GM12878 (cell line): Measurements from ENCODE around the gene TUBA4B. TPM values are rescaled to one million over a fixed set of nuclear protein-coding genes. Genes with fewer than 3 reads are reported as not detected.

Experiments used
- ATAC-seq: fragments of 200-7000 bp; cut with Tn5 transposase; 3 replicates; pipeline ENCODE4 v1.9.1; 2020; ENCODE audit warnings: mild to moderate bottlenecking, moderate library complexity
- BruUV-seq: library from RNA; stranded (reverse); fragments of 400-500 nt; replicated peaks from 2 replicates; lab custom pipeline; 2021; lab: Mats Ljungman, UMichigan
- CTCF ChIA-PET: fragments of 300-600 bp; sonication (Branson Sonifier 250); formaldehyde crosslinking; extraction: SDS; loops from one replicate; lab custom pipeline; 2021; ENCODE audit warnings: inconsistent platforms; lab: Yijun Ruan, JAX
- POLR2A ChIA-PET: fragments of 350-600 bp; formaldehyde crosslinking; extraction: SDS; loops from one replicate; lab custom pipeline; 2021; ENCODE audit warnings: inconsistent platforms; lab: Charles Lee
- RAD21 ChIA-PET: fragments of 300-600 bp; sonication (Branson Sonifier 250); formaldehyde crosslinking; loops from one replicate; lab custom pipeline; 2023; ENCODE audit warnings: antibody characterized with exemption; ENCODE audit not compliant: unreplicated experiment; lab: Charles Lee
- SMC1A ChIA-PET: fragments of 300-600 bp; sonication (Branson Sonifier 250); formaldehyde crosslinking; loops from one replicate; lab custom pipeline; 2023; ENCODE audit not compliant: unreplicated experiment, uncharacterized antibody; lab: Charles Lee
- DNase-seq: peaks from one replicate; pipeline ENCODE4 v3.0.0-alpha.2; 2011; ENCODE audit warnings: low read depth, low spot score
- FAIRE-seq: peaks from 3 replicates; lab custom pipeline; 2011; peaks lifted over from hg19 to GRCh38; lab: Jason Lieb, UNC
- H2AFZ ChIP-seq: 2 replicates; pipeline ENCODE4 v1.6.0; 2011; ENCODE audit warnings: low read depth, low read length, control low read depth; ENCODE audit not compliant: control insufficient read depth
- H3K27ac ChIP-seq: 2 replicates; pipeline ENCODE4 v1.5.1; 2011; ENCODE audit warnings: control low read depth; ENCODE audit not compliant: control insufficient read depth, insufficient read depth
- H3K27me3 ChIP-seq, 2 experiments: replicated peaks in 1 of 2; 2 replicates each; pipeline versions ENCODE4 v1.6.0 to v1.6.1; 2011; ENCODE audit warnings: low read length in 1 of 2; ENCODE audit not compliant: control insufficient read depth in 2 of 2, insufficient read depth in 2 of 2
- H3K36me3 ChIP-seq, 2 experiments: 2 replicates each; pipeline ENCODE4 v1.5.1; 2011; ENCODE audit warnings: low read length in 1 of 2; ENCODE audit not compliant: control insufficient read depth in 2 of 2, insufficient read depth in 2 of 2
- H3K4me1 ChIP-seq: 2 replicates; pipeline ENCODE4 v1.6.1; 2011; ENCODE audit warnings: mild to moderate bottlenecking, low read length, moderate library complexity, mixed read lengths; ENCODE audit not compliant: control insufficient read depth, insufficient read depth
- H3K4me2 ChIP-seq: 2 replicates; pipeline ENCODE4 v1.6.0; 2011; ENCODE audit warnings: control low read depth; ENCODE audit not compliant: control insufficient read depth, insufficient read depth
- H3K4me3 ChIP-seq: fragments of 200-600 bp; sonication (generic); 2 replicates; pipeline ENCODE4 v1.5.1; 2016
- H3K79me2 ChIP-seq: 2 replicates; pipeline ENCODE4 v1.6.0; 2011; ENCODE audit warnings: low read length; ENCODE audit not compliant: control insufficient read depth, insufficient read depth
- H3K9ac ChIP-seq: 2 replicates; pipeline ENCODE4 v1.8.0; 2011; ENCODE audit warnings: low read length, control low read depth, mixed read lengths; ENCODE audit not compliant: control insufficient read depth, insufficient read depth
- H3K9me3 ChIP-seq: replicated peaks from 3 replicates; pipeline ENCODE4 v1.5.1; 2011; ENCODE audit warnings: mild to moderate bottlenecking, low read length; ENCODE audit not compliant: control insufficient read depth, insufficient read depth
- H4K20me1 ChIP-seq: 2 replicates; pipeline ENCODE4 v1.6.0; 2011; ENCODE audit not compliant: control insufficient read depth, insufficient read depth
- BACH1 ChIP-seq: fragments of 450-650 bp; IDR thresholded peaks from 2 replicates; pipeline ENCODE4 v1.6.1; 2017; ENCODE audit warnings: mild to moderate bottlenecking, borderline replicate concordance
- CBFB ChIP-seq: IDR thresholded peaks from 2 replicates; pipeline ENCODE4 v1.6.1; 2016; ENCODE audit warnings: antibody characterized with exemption, low read depth
- CBX3 ChIP-seq: fragments of 200-600 bp; sonication (generic); IDR thresholded peaks from 2 replicates; pipeline ENCODE4 v1.6.1; 2016; ENCODE audit warnings: low read depth, borderline replicate concordance
- FOXM1 ChIP-seq: IDR thresholded peaks from 2 replicates; pipeline ENCODE4 v1.6.1; 2012; ENCODE audit warnings: low read depth, mild to moderate bottlenecking, inconsistent platforms, low read length, moderate library complexity
- GABPA ChIP-seq: IDR thresholded peaks from 2 replicates; pipeline ENCODE4 v1.6.1; 2014; ENCODE audit warnings: antibody characterized with exemption, low read depth, mild to moderate bottlenecking, inconsistent platforms
- GATAD2B ChIP-seq: fragments of 450-650 bp; conservative IDR thresholded peaks from 2 replicates; pipeline ENCODE4 v1.6.1; 2017; ENCODE audit warnings: low read depth, mild to moderate bottlenecking, moderate library complexity
- MEF2B ChIP-seq: fragments of 450-650 bp; IDR thresholded peaks from 2 replicates; pipeline ENCODE4 v1.6.1; 2018; ENCODE audit warnings: mild to moderate bottlenecking, moderate library complexity; ENCODE audit not compliant: partially characterized antibody, poor library complexity, severe bottlenecking
- NRF1 ChIP-seq: conservative IDR thresholded peaks from 2 replicates; pipeline ENCODE4 v1.6.1; 2011; ENCODE audit warnings: mild to moderate bottlenecking, low read depth, low read length, improper control_type of control experiment
- RAD21 ChIP-seq: IDR thresholded peaks from 2 replicates; pipeline ENCODE4 v1.6.1; 2011; ENCODE audit warnings: mild to moderate bottlenecking, low read depth, low read length, moderate library complexity; ENCODE audit not compliant: insufficient read depth
- RBBP5 ChIP-seq: fragments of 200-600 bp; sonication (generic); conservative IDR thresholded peaks from 2 replicates; pipeline ENCODE4 v1.6.1; 2016
- STAT1 ChIP-seq: fragments of 450-650 bp; conservative IDR thresholded peaks from 2 replicates; pipeline ENCODE4 v1.6.1; 2014; ENCODE audit warnings: antibody characterized with exemption, mild to moderate bottlenecking
- STAT3 ChIP-seq: IDR thresholded peaks from 2 replicates; pipeline ENCODE4 v1.6.1; 2011; ENCODE audit warnings: low read depth, low read length, improper control_type of control experiment
- TCF3 ChIP-seq: IDR thresholded peaks from 2 replicates; pipeline ENCODE4 v1.6.1; 2012; ENCODE audit warnings: low read depth, mild to moderate bottlenecking, low read length, borderline replicate concordance; ENCODE audit not compliant: insufficient read depth
- WRNIP1 ChIP-seq: IDR thresholded peaks from 2 replicates; pipeline ENCODE4 v1.6.1; 2011; ENCODE audit warnings: low read depth, low read length, improper control_type of control experiment, borderline replicate concordance
- ZNF622 ChIP-seq: fragments of 450-650 bp; IDR thresholded peaks from 2 replicates; pipeline ENCODE4 v1.6.1; 2017; ENCODE audit warnings: mild to moderate bottlenecking, inconsistent platforms
- ZZZ3 ChIP-seq: IDR thresholded peaks from 2 replicates; pipeline ENCODE4 v1.6.1; 2011; ENCODE audit warnings: low read depth; ENCODE audit not compliant: control insufficient read depth, insufficient read length
- WGBS: methylation state at CpG from one replicate; pipeline ENCODE4 v1.1.6; 2016; ENCODE audit warnings: low lambda C conversion rate; ENCODE audit not compliant: insufficient replicate concordance, insufficient coverage; ENCODE audit errors: missing lambda C conversion rate; 5-methylcytosine and 5-hydroxymethylcytosine counted together
- in situ Hi-C: fragments of 300-500 bp; cut with MboI; formaldehyde crosslinking; loops from 9 replicates; pipeline ENCODE4 v1.14.3; 2018; ENCODE audit warnings: mixed read lengths
- intact Hi-C: fragments of 100-400 bp; cut with micrococcal nuclease; formaldehyde crosslinking; loops from one replicate; pipeline ENCODE4 v1.14.2; 2022; ENCODE audit not compliant: unreplicated experiment
- polyA plus RNA-seq, 11 experiments: library from polyadenylated mRNA; depleted of rRNA in 4 of 11; unstranded in 6 of 11; stranded (reverse) in 5 of 11; fragments of >200 nt; fragmentation: Nextera tagmentation in 4 of 11; fragmentation: Illumina TruSeq in 1 of 11; extraction: Ambion mirVana in 4 of 11; extraction: Trizol in 1 of 11; gene quantifications; 1 replicate in 1 of 11; 2 replicates in 10 of 11; pipeline versions ENCODE4 v1.2.1 to v1.2.3, GENCODE V29; 2011 to 2016; ENCODE audit warnings: inconsistent platforms in 2 of 11, missing spikeins in 2 of 11, low read depth in 1 of 11
- total RNA-seq, 4 experiments: library from RNA; depleted of rRNA in 3 of 4; stranded (reverse); fragments of >200 nt in 3 of 4; fragmentation: Illumina TruSeq in 1 of 4; extraction: Trizol in 1 of 4; gene quantifications; 2 replicates each; pipeline versions ENCODE4 v1.2.1 to v1.2.3, GENCODE V29; 2013 to 2021
- TF ChIP-seq, protein P1 (sequence below): IDR thresholded peaks from 2 replicates; pipeline ENCODE4 v1.6.1; 2011; ENCODE audit warnings: borderline replicate concordance, low read depth, mild to moderate bottlenecking, moderate library complexity, low read length; ENCODE audit not compliant: insufficient read depth, poor library complexity, severe bottlenecking
- TF ChIP-seq, protein P2 (sequence below): IDR thresholded peaks from 2 replicates; pipeline ENCODE4 v1.6.1; 2011; ENCODE audit warnings: low read depth, mild to moderate bottlenecking, low read length, moderate library complexity, borderline replicate concordance; ENCODE audit errors: extremely low read depth
- TF ChIP-seq, protein P3 (sequence below): fragments of 450-650 bp; IDR thresholded peaks from 2 replicates; pipeline ENCODE4 v1.6.1; 2018; ENCODE audit warnings: mild to moderate bottlenecking, low read depth, moderate library complexity; ENCODE audit not compliant: partially characterized antibody

TUBA4B gene
- total and polyA plus RNA-seq, 10 of the 15 experiments (the other 5 are each of a cell fraction or from before 2014, with no cell fraction given), result 0.07 TPM; not detected in 9

DNA sequence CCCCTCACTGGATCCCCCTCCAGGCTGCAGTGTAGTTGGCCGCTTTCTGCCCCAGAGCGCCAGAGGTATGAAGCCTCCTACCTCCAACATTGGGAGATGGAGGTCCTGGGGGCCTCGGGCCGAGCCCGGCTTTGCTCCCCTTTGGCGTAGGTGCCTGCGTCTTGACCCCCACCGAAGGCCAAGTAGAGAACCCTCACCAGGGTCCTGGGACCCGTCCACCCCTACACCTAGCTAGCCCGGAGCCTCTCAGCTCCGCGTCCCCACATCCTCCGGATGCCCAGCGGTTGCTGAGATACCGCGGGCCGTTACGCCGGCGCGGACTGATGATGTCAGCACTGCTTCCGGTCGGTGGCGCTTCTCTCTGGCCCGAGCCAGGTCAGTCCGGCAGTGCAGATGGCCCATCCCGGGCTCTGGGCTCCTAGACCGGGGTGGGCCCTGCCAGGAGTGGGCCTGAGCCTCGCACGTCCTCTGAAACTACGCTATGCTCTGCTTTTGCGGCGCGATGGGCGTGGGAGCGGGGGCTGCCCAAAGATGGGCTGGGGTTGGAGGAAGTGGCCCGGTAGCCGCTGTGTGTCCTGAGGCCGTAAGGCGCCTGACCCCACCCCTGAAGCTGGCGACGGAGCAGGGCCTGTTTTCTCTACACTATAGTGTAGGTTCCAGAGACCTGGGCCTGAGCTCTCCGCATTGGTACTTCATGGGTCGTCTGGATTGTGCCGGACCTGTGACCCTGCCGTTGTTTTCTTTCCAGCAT, 7.7 kb upstream of the TUBA4B start, which contains the start of the genes GLB1L and STK16:
GLB1L (minus strand) TSS at position 297 of the 751 bp plus-strand sequence. CDS start 1,871 bp downstream, outside the sequence.
STK16 (plus strand) TSS at position 332 of the 751 bp plus-strand sequence. CDS start 521 bp downstream, outside the sequence.
- ChIA-PET POLR2A (interaction anchor here (0.9 to 3.0 kb wide), 16 partner anchors 10 to 360 kb away, joined by 3 to 31 read pairs (median 7); partner anchors contain the start of genes ABCB6, ANKZF1, ATG9A and CNPPD1), SMC1A (interaction anchor here (0.8 to 2.5 kb wide), 14 partner anchors 10 to 71 kb away, joined by 3 to 16 read pairs (median 6); partner anchors contain the start of genes ABCB6, ANKZF1, ATG9A and CNPPD1), RAD21 (interaction anchor here (1.1 to 2.3 kb wide), 9 partner anchors 8 to 75 kb away, joined by 4 to 20 read pairs (median 5); partner anchors contain the start of genes ANKZF1, ATG9A, DNAJB2 and TUBA4A), CTCF (interaction anchor here (0.9 to 3.4 kb wide), 13 partner anchors 8 to 89 kb away, joined by 3 to 40 read pairs (median 4); partner anchors contain the start of genes ANKZF1, ATG9A, DNAJB2 and TUBA4A)
- H3K79me2 ChIP-seq, result peaks cover 28% of the 10 kb centered on the region
- peak within 1 kb of the TSS; percentile 70 for H3K27ac ChIP-seq
- FAIRE-seq (peak; percentile 75), DNase-seq (peak; percentile 75), ATAC-seq (peak; percentile 83)
- H3K9me3 ChIP-seq, result no peaks in the 10 kb centered on the region
- H3K4me3 ChIP-seq, result peak within 1 kb of the TSS; percentile 90
- intact Hi-C loops, result no loop called here
- H4K20me1 ChIP-seq, result 0 out of 2 replicates have a peak, but pooled peaks cover 4% of the 10 kb centered on the region
- H3K4me2 ChIP-seq, result peak within 1 kb of the TSS; percentile 89
- no peaks in the 10 kb centered on the region for H3K27me3 ChIP-seq
- peaks cover 44% of the 10 kb centered on the region for H3K4me1 ChIP-seq
- BruUV-seq, result TSS peak; percentile 81
- peak within 1 kb of the TSS; percentile 87 for H2AFZ ChIP-seq
- in situ Hi-C loops, result no loop called here
- WGBS, result 3% methylated on average over 44 of the region's 46 CpGs
- H3K9ac ChIP-seq, result peak within 1 kb of the TSS; percentile 77
- peaks cover 7 to 15% of the 10 kb centered on the region in 2 experiments for H3K36me3 ChIP-seq
- TF ChIP-seq STAT3, result no peak
- TF ChIP-seq, protein P1, sequence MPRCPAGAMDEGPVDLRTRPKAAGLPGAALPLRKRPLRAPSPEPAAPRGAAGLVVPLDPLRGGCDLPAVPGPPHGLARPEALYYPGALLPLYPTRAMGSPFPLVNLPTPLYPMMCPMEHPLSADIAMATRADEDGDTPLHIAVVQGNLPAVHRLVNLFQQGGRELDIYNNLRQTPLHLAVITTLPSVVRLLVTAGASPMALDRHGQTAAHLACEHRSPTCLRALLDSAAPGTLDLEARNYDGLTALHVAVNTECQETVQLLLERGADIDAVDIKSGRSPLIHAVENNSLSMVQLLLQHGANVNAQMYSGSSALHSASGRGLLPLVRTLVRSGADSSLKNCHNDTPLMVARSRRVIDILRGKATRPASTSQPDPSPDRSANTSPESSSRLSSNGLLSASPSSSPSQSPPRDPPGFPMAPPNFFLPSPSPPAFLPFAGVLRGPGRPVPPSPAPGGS, result no peak
- no peak for TF ChIP-seq MEF2B
- no peak for TF ChIP-seq FOXM1
- TF ChIP-seq BACH1, result peak; percentile 61
- no peak for TF ChIP-seq ZZZ3
- no peak for TF ChIP-seq STAT1
- no peak for TF ChIP-seq RAD21
- peak; percentile 76 for TF ChIP-seq CBFB
- TF ChIP-seq NRF1, result no peak
- TF ChIP-seq, protein P2, sequence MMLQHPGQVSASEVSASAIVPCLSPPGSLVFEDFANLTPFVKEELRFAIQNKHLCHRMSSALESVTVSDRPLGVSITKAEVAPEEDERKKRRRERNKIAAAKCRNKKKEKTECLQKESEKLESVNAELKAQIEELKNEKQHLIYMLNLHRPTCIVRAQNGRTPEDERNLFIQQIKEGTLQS, result peak; percentile 73; the same call in 1 of the 2 replicates
- TF ChIP-seq CBX3, result no peak
- TF ChIP-seq, protein P3, sequence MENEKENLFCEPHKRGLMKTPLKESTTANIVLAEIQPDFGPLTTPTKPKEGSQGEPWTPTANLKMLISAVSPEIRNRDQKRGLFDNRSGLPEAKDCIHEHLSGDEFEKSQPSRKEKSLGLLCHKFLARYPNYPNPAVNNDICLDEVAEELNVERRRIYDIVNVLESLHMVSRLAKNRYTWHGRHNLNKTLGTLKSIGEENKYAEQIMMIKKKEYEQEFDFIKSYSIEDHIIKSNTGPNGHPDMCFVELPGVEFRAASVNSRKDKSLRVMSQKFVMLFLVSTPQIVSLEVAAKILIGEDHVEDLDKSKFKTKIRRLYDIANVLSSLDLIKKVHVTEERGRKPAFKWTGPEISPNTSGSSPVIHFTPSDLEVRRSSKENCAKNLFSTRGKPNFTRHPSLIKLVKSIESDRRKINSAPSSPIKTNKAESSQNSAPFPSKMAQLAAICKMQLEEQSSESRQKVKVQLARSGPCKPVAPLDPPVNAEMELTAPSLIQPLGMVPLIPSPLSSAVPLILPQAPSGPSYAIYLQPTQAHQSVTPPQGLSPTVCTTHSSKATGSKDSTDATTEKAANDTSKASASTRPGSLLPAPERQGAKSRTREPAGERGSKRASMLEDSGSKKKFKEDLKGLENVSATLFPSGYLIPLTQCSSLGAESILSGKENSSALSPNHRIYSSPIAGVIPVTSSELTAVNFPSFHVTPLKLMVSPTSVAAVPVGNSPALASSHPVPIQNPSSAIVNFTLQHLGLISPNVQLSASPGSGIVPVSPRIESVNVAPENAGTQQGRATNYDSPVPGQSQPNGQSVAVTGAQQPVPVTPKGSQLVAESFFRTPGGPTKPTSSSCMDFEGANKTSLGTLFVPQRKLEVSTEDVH, result peak; percentile 57
- TF ChIP-seq ZNF622, result no peak
- no peak for TF ChIP-seq WRNIP1
- TF ChIP-seq GATAD2B, result peak; percentile 73
- TF ChIP-seq RBBP5, result no peak
- peak; percentile 87 for TF ChIP-seq GABPA
- TF ChIP-seq TCF3, result 0 out of 2 replicates have a peak, but pooled peaks have one; percentile 29
